Activated T-helper 17 cell treated with anti-CD3 and anti-CD28 coated beads, Interleukin-2, amount 50 U/mL, for 72 hours (primary cell): ENCODE data around the gene C22orf39. TPM values are rescaled to one million over a fixed set of nuclear protein-coding genes. Genes with fewer than 3 reads are reported as not detected.

Experiments used
- ATAC-seq: fragments of 150-1000 bp; cut with Tn5 transposase; replicated peaks from 2 replicates; pipeline ENCODE4 v1.10.0; 2021; ENCODE audit warnings: mild to moderate bottlenecking, moderate library complexity
- H3K27ac Mint-ChIP-seq: one replicate; pipeline ENCODE4 v1.8.0; 2022; ENCODE audit warnings: mixed read lengths
- H3K27me3 Mint-ChIP-seq: one replicate; pipeline ENCODE4 v1.8.0; 2022; ENCODE audit warnings: mixed read lengths
- H3K36me3 Mint-ChIP-seq: one replicate; pipeline ENCODE4 v1.8.0; 2022; ENCODE audit warnings: low read depth, mild to moderate bottlenecking, mixed read lengths
- H3K4me1 Mint-ChIP-seq: one replicate; pipeline ENCODE4 v1.8.0; 2022; ENCODE audit warnings: mixed read lengths
- H3K4me3 Mint-ChIP-seq: one replicate; pipeline ENCODE4 v1.8.0; 2022; ENCODE audit warnings: mild to moderate bottlenecking, mixed read lengths
- H3K9me3 Mint-ChIP-seq: one replicate; pipeline ENCODE4 v1.8.0; 2022; ENCODE audit warnings: mixed read lengths
- total RNA-seq, 2 donors: library from RNA; stranded (reverse); gene quantifications; one replicate each; pipeline ENCODE4 v1.2.3, GENCODE V29; 2022

C22orf39 gene
- total RNA-seq, 2 donors from 2014 or later, result 18.6 to 21.7 TPM

- H3K27ac Mint-ChIP-seq, result peak overlapping the region; percentile 71
- ATAC-seq, result no peak
- H3K36me3 Mint-ChIP-seq, result peaks cover 60% of the 10 kb centered on the region
- H3K9me3 Mint-ChIP-seq, result no peaks in the 10 kb centered on the region
- peak overlapping the region; percentile 84 for H3K4me3 Mint-ChIP-seq
- peaks cover 10% of the 10 kb centered on the region for H3K4me1 Mint-ChIP-seq
- H3K27me3 Mint-ChIP-seq, result no peaks in the 10 kb centered on the region
Measured at GRCh38 chr22:19434829-19435580, 12.5 kb downstream of the C22orf39 start.

- Mint-ChIP-seq H3K4me3 (peak overlapping the region; percentile 84), H3K27ac (peak overlapping the region; percentile 71), H3K36me3 (peaks cover 60% of the 10 kb centered on the region), H3K27me3 (no peaks in the 10 kb centered on the region), H3K4me1 (peaks cover 16% of the 10 kb centered on the region), H3K9me3 (no peaks in the 10 kb centered on the region)
- no peak for ATAC-seq
Measured at GRCh38 chr22:19434401-19434800, 13.1 kb downstream of the C22orf39 start.

DNA sequence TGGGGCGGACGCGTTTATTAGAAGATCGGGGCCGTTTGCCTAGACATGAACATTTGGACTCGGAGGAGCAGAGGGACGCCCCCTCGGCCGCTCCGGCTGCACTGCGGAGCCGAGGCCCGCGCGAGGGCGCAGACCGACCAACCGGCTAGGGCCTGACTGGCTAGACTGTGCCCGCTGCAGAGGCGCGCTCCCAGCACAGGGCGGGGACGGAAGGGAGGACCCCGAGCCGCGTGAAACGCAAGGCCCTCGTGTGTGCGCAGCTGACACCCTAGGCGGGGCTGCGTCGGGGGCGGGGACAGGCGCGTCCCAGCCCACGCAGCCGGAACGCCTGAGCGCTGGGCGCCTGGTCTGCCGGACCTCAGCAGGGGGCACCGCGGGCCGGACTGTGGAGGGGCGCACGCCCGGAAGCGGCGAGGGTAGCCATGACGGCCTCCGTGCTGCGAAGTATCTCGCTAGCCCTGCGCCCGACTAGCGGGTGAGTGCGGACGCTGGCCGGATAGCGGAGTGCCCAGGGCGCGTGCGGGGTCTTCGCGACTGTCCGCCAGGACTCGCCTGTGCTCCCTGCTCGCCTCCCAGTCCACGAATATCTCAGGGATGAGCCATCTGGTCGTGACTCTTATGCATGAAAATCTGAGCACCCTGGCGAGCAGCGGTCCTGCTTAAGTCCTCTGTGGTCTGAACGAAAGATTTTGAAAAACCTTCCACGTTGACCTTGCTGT, 15.2 kb downstream of the C22orf39 start, which contains the start of gene MRPL40:
TSS of gene MRPL40 (plus strand) at position 413 of the 719 bp plus-strand sequence. CDS start at position 423, 10 bp downstream.
- peak within 1 kb of the TSS; percentile 78 for H3K27ac Mint-ChIP-seq
- no peaks in the 10 kb centered on the region for H3K9me3 Mint-ChIP-seq

DNA sequence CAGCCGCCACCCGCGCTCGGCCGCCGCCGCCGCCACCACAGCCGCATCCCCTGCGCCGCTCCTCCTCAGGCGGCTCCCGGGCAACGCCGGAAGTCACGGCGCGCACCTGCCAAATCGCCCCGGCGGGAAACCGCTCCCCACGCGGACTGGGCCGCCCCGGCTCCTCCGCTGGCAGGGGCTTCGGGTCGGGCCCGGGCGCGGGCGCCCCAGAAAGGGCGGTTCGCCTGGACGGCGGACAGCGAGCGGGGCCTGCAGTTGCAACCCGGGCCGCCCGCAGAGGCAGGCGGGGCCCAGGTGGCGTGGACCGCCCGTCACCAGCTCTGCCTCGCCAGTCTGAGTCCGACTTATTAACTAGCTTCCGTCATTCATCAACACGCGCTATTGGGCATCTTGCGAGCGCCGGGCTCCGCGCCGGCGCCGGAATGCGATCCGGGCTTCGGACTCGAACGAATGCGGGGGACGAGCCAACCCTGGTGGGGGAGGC, 15.8 kb downstream of the C22orf39 start, which contains the start of gene HIRA:
TSS of gene HIRA (minus strand) at position 85 of the 484 bp plus-strand sequence. CDS start 257 bp downstream, outside the sequence.
- Mint-ChIP-seq H3K4me1 (peaks cover 26% of the 10 kb centered on the region), H3K36me3 (peaks cover 49% of the 10 kb centered on the region), H3K27ac (peak within 1 kb of the TSS; percentile 86), H3K9me3 (no peaks in the 10 kb centered on the region), H3K4me3 (peak within 1 kb of the TSS; percentile 89), H3K27me3 (no peaks in the 10 kb centered on the region)
- ATAC-seq, result peak; percentile 69

More for the DNA sequence above, 15.2 kb downstream of the C22orf39 start, which contains the start of gene MRPL40:
- ATAC-seq, result peak; percentile 85
- H3K4me3 Mint-ChIP-seq, result peak within 1 kb of the TSS; percentile 84
- H3K36me3 Mint-ChIP-seq, result peaks cover 54% of the 10 kb centered on the region
- no peaks in the 10 kb centered on the region for H3K27me3 Mint-ChIP-seq
- H3K4me1 Mint-ChIP-seq, result peaks cover 20% of the 10 kb centered on the region

GRCh38 chr22:19430890-19431541, 16.5 kb downstream of the C22orf39 start:
- no peaks in the 10 kb centered on the region for H3K9me3 Mint-ChIP-seq
- peaks cover 32% of the 10 kb centered on the region for H3K4me1 Mint-ChIP-seq
- H3K27me3 Mint-ChIP-seq, result no peaks in the 10 kb centered on the region
- no peak for ATAC-seq
- peaks cover 52% of the 10 kb centered on the region for H3K36me3 Mint-ChIP-seq
- peak overlapping the region; percentile 86 for H3K27ac Mint-ChIP-seq
- peak overlapping the region; percentile 89 for H3K4me3 Mint-ChIP-seq

DNA sequence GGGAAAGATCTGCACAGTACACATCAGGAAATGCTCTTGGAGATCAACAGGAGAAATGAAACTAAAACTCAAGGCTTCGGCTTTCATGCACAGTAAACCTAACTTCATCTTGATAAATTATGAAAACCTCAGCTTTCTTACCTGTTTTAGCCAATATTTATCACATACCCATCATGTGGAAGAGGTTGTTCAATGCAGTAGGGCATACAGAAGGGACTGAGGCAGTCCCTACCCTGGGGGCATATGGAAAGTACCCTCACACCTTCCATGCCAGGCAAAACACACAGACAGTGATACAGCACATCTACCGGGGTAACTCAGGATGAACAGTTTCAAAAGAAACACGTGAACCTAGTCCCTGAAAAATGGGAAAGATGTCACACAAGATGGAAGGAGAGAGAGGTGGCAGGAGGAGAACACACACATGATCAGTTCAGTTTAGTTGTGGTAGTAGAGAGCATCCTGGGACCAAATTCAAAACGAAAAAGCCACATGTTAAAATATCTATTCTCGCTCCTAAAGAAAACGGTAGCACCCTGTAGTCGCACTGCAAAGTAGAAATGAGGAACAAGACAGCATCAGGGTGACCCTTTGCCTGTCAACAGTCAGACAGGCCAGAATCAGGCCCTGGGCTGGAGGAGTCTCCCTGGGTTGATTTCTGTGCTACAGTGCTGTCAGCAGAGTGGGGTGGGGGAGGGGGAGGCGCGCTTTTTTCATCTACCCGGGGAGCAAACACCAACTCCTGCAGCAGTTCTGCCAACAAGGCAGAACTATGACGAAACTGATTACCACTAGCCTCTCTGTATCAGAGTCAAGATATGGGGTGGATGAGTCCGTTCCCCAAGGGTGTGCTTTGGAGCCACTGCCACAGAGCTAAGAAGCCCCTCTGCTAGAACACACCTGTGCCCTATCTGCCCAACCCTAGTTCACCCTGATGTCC, 17.3 kb downstream of the C22orf39 start:
- Mint-ChIP-seq H3K27ac (peak overlapping the region; percentile 86), H3K9me3 (no peaks in the 10 kb centered on the region), H3K36me3 (peaks cover 48% of the 10 kb centered on the region), H3K4me1 (peaks cover 33% of the 10 kb centered on the region), H3K27me3 (no peaks in the 10 kb centered on the region), H3K4me3 (peak overlapping the region; percentile 89)
- no peak for ATAC-seq

GRCh38 chr22:19424186-19424500, 23.4 kb downstream of the C22orf39 start:
- no peak for ATAC-seq
- Mint-ChIP-seq H3K4me1 (peaks cover 53% of the 10 kb centered on the region), H3K27ac (no peak overlapping the region), H3K4me3 (no peak overlapping the region), H3K9me3 (no peaks in the 10 kb centered on the region), H3K36me3 (peaks cover 23% of the 10 kb centered on the region), H3K27me3 (no peaks in the 10 kb centered on the region)

- no peaks in the 10 kb centered on the region for H3K27me3 Mint-ChIP-seq
- H3K4me1 Mint-ChIP-seq, result peaks cover 56% of the 10 kb centered on the region
- peak overlapping the region; percentile 74 for H3K27ac Mint-ChIP-seq
- H3K9me3 Mint-ChIP-seq, result no peaks in the 10 kb centered on the region
- H3K4me3 Mint-ChIP-seq, result peak overlapping the region; percentile 13
- no peak for ATAC-seq
- H3K36me3 Mint-ChIP-seq, result peaks cover 14% of the 10 kb centered on the region
Measured at GRCh38 chr22:19422440-19423301, 24.8 kb downstream of the C22orf39 start.

DNA sequence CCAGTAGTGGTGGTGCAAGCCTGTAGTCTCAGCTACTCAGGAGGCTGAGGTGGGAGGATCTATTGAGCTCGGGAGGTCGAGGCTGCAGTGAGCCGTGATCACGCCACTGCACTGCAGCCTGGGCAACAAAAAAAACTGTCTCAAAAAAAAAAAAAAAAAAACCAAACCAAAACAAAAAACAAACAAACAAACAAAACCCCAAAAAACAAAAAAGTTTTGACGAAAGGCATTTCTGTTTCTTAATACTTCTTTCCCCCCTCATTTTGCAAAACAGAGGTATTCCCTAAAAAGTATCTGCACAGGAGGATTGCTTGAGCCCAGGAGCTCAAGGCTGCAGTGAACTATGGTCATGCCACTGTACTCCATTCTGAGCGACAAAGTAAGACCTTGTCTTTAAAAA, 27.2 kb downstream of the C22orf39 start:
- Mint-ChIP-seq H3K9me3 (no peaks in the 10 kb centered on the region), H3K4me3 (peak overlapping the region; percentile 69), H3K27ac (peak overlapping the region; percentile 84), H3K27me3 (no peaks in the 10 kb centered on the region), H3K36me3 (peaks cover 19% of the 10 kb centered on the region), H3K4me1 (peaks cover 44% of the 10 kb centered on the region)
- ATAC-seq, result no peak

- ATAC-seq, result peak; percentile 98
- H3K27ac Mint-ChIP-seq, result peak overlapping the region; percentile 84
- H3K4me1 Mint-ChIP-seq, result peaks cover 44% of the 10 kb centered on the region
- H3K36me3 Mint-ChIP-seq, result peaks cover 19% of the 10 kb centered on the region
- no peaks in the 10 kb centered on the region for H3K27me3 Mint-ChIP-seq
- H3K4me3 Mint-ChIP-seq, result peak overlapping the region; percentile 69
- H3K9me3 Mint-ChIP-seq, result no peaks in the 10 kb centered on the region
Measured at GRCh38 chr22:19419464-19420178, 27.9 kb downstream of the C22orf39 start.

DNA sequence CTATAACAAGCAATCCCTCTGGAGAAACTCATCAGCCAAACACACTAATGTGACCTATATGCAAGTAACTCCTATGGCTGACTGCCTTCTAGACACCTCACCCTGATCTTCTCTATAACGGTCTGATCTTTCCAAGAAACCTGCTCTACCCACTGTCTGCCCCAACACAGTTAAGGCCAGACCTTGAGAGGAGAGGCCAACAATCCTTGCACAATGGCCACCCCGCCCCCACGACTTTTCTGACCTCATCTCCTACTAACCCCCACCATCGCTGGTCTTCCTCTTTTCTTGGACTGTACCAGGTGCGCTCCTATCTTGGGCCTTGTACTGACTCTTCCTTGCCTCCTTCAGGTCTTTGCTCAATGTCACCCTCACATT, 28.4 kb downstream of the C22orf39 start:
- H3K27ac Mint-ChIP-seq, result peak overlapping the region; percentile 84
- peaks cover 19% of the 10 kb centered on the region for H3K36me3 Mint-ChIP-seq
- no peaks in the 10 kb centered on the region for H3K9me3 Mint-ChIP-seq
- peak; percentile 25 for ATAC-seq
- no peaks in the 10 kb centered on the region for H3K27me3 Mint-ChIP-seq
- H3K4me1 Mint-ChIP-seq, result peaks cover 47% of the 10 kb centered on the region
- H3K4me3 Mint-ChIP-seq, result peak overlapping the region; percentile 69

- Mint-ChIP-seq H3K27me3 (no peaks in the 10 kb centered on the region), H3K9me3 (no peaks in the 10 kb centered on the region), H3K4me3 (no peak overlapping the region), H3K4me1 (peaks cover 17% of the 10 kb centered on the region), H3K27ac (peak overlapping the region; percentile 66), H3K36me3 (peaks cover 49% of the 10 kb centered on the region)
- no peak for ATAC-seq
Measured at GRCh38 chr22:19412923-19413322, 34.6 kb downstream of the C22orf39 start.
